HCT116 (cell line): ENCODE results near the gene ZNF862. TPM values are rescaled to one million over a fixed set of nuclear protein-coding genes. Genes with fewer than 3 reads are reported as not detected.
"Not testable (repeated sequence)": the region's sequence is repeated elsewhere in the genome, so short reads cannot be mapped to it uniquely, and the experiment has no call there.

ENCODE experiments used
- ATAC-seq: fragments of 200-7000 bp; cut with Tn5 transposase; 2 replicates; pipeline ENCODE4 v1.9.1; 2020; ENCODE audit warnings: mild to moderate bottlenecking, moderate library complexity
- BruUV-seq: library from RNA; stranded (reverse); fragments of 400-500 nt; replicated peaks from 2 replicates; lab custom pipeline; 2021; lab: Mats Ljungman, UMichigan
- CTCF ChIA-PET: fragments of 300-600 bp; sonication (Branson Sonifier 250); formaldehyde crosslinking; loops from one replicate; lab custom pipeline; 2021; ENCODE audit warnings: antibody characterized with exemption; lab: Charles Lee
- POLR2A ChIA-PET: fragments of 300-600, 350-600 bp; sonication (Branson Sonifier 250); formaldehyde crosslinking; loops from one replicate; lab custom pipeline; 2021; ENCODE audit warnings: antibody characterized with exemption; lab: Charles Lee
- RAD21 ChIA-PET, 2 experiments: fragments of 300-600 bp; sonication (Branson Sonifier 250); formaldehyde crosslinking; loops; one replicate each; lab custom pipeline; 2023; ENCODE audit warnings: low total read pairs in 2 of 2; ENCODE audit not compliant: uncharacterized antibody in 2 of 2, unreplicated experiment in 2 of 2, low non-redundant PET in 1 of 2; lab: Charles Lee
- DNase-seq: peaks from one replicate; pipeline ENCODE4 v3.0.0-alpha.2; 2010; ENCODE audit warnings: low read depth, low spot score
- H2AFZ ChIP-seq: fragments of 200-600 bp; shearing (Covaris generic), sonication (generic); 2 replicates; pipeline ENCODE4 v1.6.1; 2017; ENCODE audit warnings: low read depth, mixed run types, mixed read lengths, antibody characterized with exemption, low read length; ENCODE audit not compliant: poor library complexity, severe bottlenecking
- H3K27ac ChIP-seq: 2 replicates; pipeline ENCODE4 v1.5.1; 2012; ENCODE audit warnings: low read depth, low read length
- H3K27me3 ChIP-seq: fragments of 200-600 bp; sonication (generic); 2 replicates; pipeline ENCODE4 v1.6.1; 2016; ENCODE audit warnings: mixed run types, low read length, mixed read lengths; ENCODE audit not compliant: insufficient read depth
- H3K36me3 ChIP-seq, 2 experiments: fragments of 200-500 bp in 1 of 2; fragments of 200-600 bp in 1 of 2; sonication (Bioruptor generic) in 1 of 2; sonication (generic) in 1 of 2; 2 replicates each; pipeline versions ENCODE4 v1.5.1 to v1.6.1; 2014 to 2016; ENCODE audit warnings: low read length in 2 of 2, inconsistent platforms in 1 of 2, mixed read lengths in 1 of 2, mixed run types in 1 of 2; ENCODE audit not compliant: insufficient read depth in 2 of 2, control insufficient read depth in 1 of 2
- H3K4me1 ChIP-seq, 2 experiments: fragments of 200-600 bp in 1 of 2; sonication (generic) in 1 of 2; 2 replicates each; pipeline versions ENCODE4 v1.5.1 to v1.6.1; 2012 to 2017; ENCODE audit warnings: low read length in 2 of 2, inconsistent platforms in 1 of 2, mild to moderate bottlenecking in 1 of 2, mixed read lengths in 1 of 2, mixed run types in 1 of 2, moderate library complexity in 1 of 2; ENCODE audit not compliant: insufficient read depth in 2 of 2, control insufficient read depth in 1 of 2
- H3K4me2 ChIP-seq: fragments of 200-600 bp; sonication (generic); 2 replicates; pipeline ENCODE4 v1.6.1; 2017; ENCODE audit warnings: mixed run types, low read length, mixed read lengths
- H3K4me3 ChIP-seq, 2 experiments: fragments of 200-600 bp in 1 of 2; sonication (generic) in 1 of 2; replicated peaks in 1 of 2; 2 replicates each; pipeline ENCODE4 v1.5.1; 2011 to 2016; ENCODE audit warnings: low read length in 2 of 2, control low read depth in 1 of 2, low read depth in 1 of 2, mild to moderate bottlenecking in 1 of 2, mixed read lengths in 1 of 2, mixed run types in 1 of 2
- H3K79me2 ChIP-seq: fragments of 200-600 bp; sonication (generic); 2 replicates; pipeline ENCODE4 v1.6.1; 2017; ENCODE audit warnings: mild to moderate bottlenecking, mixed run types, low read length, moderate library complexity, mixed read lengths; ENCODE audit not compliant: insufficient read depth
- H3K9ac ChIP-seq: fragments of 200-600 bp; sonication (generic); 2 replicates; pipeline ENCODE4 v1.6.1; 2016; ENCODE audit warnings: low read length, mixed read lengths
- H3K9me2 ChIP-seq: fragments of 200-600 bp; sonication (generic), shearing (Covaris generic); 2 replicates; pipeline ENCODE4 v1.6.1; 2017; ENCODE audit warnings: mixed run types, mild to moderate bottlenecking, moderate library complexity; ENCODE audit not compliant: insufficient read depth
- H3K9me3 ChIP-seq, 2 experiments: fragments of 200-500 bp in 1 of 2; fragments of 200-600 bp in 1 of 2; sonication (Bioruptor generic) in 1 of 2; sonication (generic) in 1 of 2; 2 replicates each; pipeline ENCODE4 v1.6.1; 2014 to 2017; ENCODE audit warnings: low read length in 2 of 2, mixed read lengths in 2 of 2, inconsistent platforms in 1 of 2, low read depth in 1 of 2, mild to moderate bottlenecking in 1 of 2, mixed run types in 1 of 2, moderate library complexity in 1 of 2; ENCODE audit not compliant: control insufficient read depth in 1 of 2, insufficient read depth in 1 of 2
- H4K20me1 ChIP-seq: fragments of 200-600 bp; sonication (generic), shearing (Covaris generic); 2 replicates; pipeline ENCODE4 v1.6.1; 2017; ENCODE audit warnings: mixed run types, mild to moderate bottlenecking, moderate library complexity; ENCODE audit not compliant: insufficient read depth
- intact Hi-C: fragments of 100-400 bp; cut with micrococcal nuclease; formaldehyde crosslinking; loops from 2 replicates; pipeline ENCODE4 v1.10.0; 2022
- total RNA-seq: library from RNA; stranded (reverse); gene quantifications from one replicate; pipeline ENCODE4 v1.2.1, GENCODE V29; 2021; ENCODE audit not compliant: unreplicated experiment

ZNF862 gene
- total RNA-seq, 1 experiment from 2014 or later, result 8.5 TPM

GRCh38 chr7:149912126-149912525, 74.0 kb downstream of the ZNF862 start:
- H2AFZ ChIP-seq, H3K36me3 ChIP-seq, H3K4me1 ChIP-seq, H3K9me3 ChIP-seq, BruUV-seq, H3K4me3 ChIP-seq, H3K9me2 ChIP-seq, intact Hi-C loops, RAD21 ChIA-PET, POLR2A ChIA-PET, H3K27ac ChIP-seq, DNase-seq, H3K79me2 ChIP-seq, H3K27me3 ChIP-seq, CTCF ChIA-PET, H3K4me2 ChIP-seq, ATAC-seq, H4K20me1 ChIP-seq, H3K9ac ChIP-seq: not testable (repeated sequence)

Other genes with a start within 250 kb of the ZNF862 start
- 11.3 TPM for gene ZNF467, start 64.8 kb upstream of the ZNF862 start, total RNA-seq
- 25.5 TPM for gene ATP6V0E2, start 35.6 kb downstream of the ZNF862 start, total RNA-seq